Glomerular endothelial cell (primary cell): ENCODE measurements around the gene ZNF618. TPM values are rescaled to one million over a fixed set of nuclear protein-coding genes. Genes with fewer than 3 reads are reported as not detected.

Experiments used
- DNase-seq: peaks from one replicate; pipeline ENCODE4 v3.0.0-alpha.2; 2011; ENCODE audit warnings: low read depth, low spot score; ENCODE audit errors: extremely low read depth
- total RNA-seq: library from RNA; depleted of rRNA; stranded (reverse); fragments of >200 nt; gene quantifications from 2 replicates; pipeline ENCODE4 v1.2.3, GENCODE V29; 2015

The ZNF618 gene, protein sequence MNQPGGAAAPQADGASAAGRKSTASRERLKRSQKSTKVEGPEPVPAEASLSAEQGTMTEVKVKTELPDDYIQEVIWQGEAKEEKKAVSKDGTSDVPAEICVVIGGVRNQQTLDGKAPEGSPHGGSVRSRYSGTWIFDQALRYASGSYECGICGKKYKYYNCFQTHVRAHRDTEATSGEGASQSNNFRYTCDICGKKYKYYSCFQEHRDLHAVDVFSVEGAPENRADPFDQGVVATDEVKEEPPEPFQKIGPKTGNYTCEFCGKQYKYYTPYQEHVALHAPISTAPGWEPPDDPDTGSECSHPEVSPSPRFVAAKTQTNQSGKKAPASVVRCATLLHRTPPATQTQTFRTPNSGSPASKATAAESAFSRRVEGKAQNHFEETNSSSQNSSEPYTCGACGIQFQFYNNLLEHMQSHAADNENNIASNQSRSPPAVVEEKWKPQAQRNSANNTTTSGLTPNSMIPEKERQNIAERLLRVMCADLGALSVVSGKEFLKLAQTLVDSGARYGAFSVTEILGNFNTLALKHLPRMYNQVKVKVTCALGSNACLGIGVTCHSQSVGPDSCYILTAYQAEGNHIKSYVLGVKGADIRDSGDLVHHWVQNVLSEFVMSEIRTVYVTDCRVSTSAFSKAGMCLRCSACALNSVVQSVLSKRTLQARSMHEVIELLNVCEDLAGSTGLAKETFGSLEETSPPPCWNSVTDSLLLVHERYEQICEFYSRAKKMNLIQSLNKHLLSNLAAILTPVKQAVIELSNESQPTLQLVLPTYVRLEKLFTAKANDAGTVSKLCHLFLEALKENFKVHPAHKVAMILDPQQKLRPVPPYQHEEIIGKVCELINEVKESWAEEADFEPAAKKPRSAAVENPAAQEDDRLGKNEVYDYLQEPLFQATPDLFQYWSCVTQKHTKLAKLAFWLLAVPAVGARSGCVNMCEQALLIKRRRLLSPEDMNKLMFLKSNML
- total RNA-seq = 20.7 and 34.2 TPM in 2 replicates

- no peak for DNase-seq
These were observed at the start of gene ZNF618 for GRCh38 chr9:113876151-113876992. Gene ZNF618 (plus strand): TSS chr9:113876309. CDS start chr9:113876381, 72 bp downstream.

DNA sequence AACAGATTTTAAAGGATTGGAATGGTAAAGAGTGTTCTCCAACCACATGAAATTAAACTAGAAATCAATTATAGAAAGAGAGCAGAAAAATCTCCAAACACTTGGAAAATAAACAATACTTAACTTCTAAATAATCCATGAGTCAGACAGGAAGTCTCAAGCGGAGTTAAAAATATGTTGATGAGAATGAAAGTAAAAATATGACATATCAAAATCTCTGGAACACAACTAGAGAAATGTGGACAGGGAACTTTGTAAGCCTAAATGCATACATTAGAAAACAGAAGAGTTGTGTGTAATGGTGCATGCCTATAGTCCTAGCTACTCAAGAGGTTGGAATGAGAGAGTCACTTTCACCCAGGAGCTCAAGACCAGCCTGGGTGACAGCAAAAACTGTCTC, 47.9 kb upstream of the ZNF618 start:
- no peak for DNase-seq

DNA sequence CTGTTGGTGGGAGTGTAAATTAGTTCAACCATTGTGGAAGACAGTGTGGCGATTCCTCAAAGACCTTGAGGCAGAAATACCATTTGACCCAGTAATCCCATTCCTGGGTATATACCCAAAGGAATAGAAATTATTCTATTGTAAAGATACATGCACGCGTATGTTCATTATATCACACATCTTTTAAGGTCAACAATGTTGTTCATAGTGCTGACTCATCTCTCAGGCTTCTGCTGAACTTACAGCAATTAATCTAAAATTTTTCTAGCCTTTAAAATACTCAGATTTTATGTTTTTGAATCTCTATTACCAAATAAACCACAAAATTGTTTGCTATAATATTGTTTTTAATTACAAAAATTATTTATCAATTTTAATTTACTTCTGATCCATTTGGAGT, 38.8 kb upstream of the ZNF618 start:
- DNase-seq = no peak

- DNase-seq = no peak
These were observed 34.0 kb upstream of the ZNF618 start for GRCh38 chr9:113842086-113842485.

- DNase-seq = no peak
These were observed 31.6 kb upstream of the ZNF618 start for GRCh38 chr9:113844466-113844865.

DNA sequence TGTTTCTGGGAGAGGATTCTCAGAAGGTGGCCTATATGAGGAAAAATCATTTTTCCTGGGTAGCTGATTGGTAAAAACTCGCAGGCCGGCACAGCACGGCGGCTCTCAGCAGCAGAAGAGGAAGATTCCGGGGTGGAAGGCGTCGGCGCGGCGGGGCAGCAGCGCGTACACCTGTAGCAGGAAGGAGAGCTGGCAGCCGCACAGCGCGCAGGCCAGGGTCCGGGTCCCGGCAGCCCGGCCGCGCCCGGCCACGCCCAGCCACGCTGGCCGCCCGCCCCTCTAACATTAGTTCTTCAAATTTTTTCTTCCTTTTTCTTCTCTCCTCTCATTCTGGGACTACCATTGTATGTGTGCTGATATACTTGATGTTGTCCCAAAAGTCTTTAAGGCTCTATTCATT, 24.8 kb upstream of the ZNF618 start:
- no peak for DNase-seq

DNA sequence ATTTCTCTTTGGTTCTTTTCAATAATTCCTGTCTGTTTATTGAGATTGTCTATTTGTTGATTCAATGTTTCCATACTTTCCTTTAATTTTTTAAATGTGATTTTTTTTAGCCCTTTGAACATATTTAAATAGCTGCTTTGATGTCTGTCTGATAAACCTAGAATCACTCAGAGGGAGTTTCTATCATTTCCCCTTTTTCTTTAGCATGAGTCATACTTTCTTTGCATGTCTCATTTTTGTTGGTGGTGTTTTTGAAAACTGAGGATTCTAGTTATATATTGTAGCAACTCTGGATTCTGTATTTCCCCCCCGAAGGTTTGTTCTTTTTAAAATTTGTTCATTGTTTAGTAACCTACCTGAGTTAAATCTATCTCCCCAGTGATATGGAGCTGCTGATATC, 24.2 kb upstream of the ZNF618 start:
- no peak for DNase-seq

DNA sequence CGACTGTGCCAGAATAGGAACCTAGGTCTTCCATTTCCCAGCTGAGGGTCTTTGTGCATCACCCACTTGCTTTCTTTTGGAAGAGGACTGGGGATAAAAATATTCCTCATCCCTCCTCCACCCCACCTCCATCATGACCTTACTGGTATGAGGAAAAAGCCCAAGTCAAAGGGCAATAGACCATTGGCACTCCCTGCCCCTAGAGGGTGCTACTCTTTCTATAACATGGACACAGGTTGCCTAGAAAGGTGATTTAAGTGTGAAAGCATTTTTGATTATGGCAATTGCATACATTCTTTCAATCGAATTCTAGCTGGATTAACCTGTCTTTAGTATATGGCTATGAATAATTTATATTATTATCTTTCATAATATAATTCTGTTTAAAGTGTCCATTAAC, 22.8 kb upstream of the ZNF618 start:
- no peak for DNase-seq

GRCh38 chr9:113854310-113854709, 21.8 kb upstream of the ZNF618 start:
- no peak for DNase-seq

DNA sequence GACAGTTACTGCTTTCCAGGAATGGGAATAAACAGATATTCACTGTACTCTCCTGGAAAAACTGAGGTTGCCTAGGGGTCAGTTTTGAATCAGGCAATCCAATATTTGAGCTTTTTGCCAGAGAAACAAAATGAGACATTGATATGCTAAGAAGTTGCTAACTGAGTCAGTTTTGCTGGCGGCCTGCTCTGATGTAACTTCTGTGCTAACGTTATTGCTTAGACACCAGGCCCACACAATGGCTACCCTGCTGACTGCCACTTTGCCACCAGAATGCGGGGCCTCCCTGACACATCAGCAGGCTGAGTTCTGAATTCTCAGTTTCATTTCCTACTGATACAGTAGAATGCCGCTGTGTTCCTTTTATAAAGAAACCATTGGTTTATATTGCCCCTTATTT, 18.2 kb upstream of the ZNF618 start:
- DNase-seq = no peak

GRCh38 chr9:113858282-113858681, 17.8 kb upstream of the ZNF618 start:
- no peak for DNase-seq

DNA sequence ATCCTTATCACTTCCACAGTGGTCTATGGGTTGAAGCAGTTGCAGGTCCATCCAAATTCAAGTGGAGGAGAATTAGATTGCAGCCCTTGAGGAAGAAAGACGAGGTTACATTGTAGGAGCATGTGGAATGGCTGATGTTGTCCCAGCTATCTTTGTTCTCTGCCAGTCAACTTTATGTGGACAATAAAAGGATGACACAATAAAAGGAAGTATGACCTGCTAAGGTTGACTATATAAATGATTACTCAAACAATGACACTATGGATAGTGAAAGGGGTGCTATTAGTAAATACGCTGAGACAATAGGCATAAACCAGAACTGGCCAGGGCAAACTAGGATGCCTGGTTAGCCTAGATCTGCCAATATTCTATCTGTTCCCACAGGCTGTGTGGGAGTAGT, 12.8 kb upstream of the ZNF618 start:
- no peak for DNase-seq

DNA sequence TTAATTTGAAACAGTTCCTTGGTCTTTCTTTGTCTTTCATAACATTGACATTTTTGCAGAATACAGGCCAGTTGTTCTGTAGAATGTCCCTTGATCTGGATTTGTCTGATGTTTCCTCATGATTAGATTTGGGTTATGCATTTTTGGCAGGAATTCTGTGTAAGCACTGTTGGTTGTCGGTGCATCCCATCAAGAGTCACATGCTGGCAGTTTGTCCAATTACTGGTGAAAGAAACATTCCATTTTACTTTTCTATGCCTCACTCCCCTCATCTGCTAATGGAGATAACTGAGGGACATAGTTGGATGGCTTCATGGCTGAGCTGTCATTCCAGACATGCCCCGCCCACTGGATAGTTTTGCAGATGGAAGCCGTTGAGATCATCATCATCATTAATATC, 7.6 kb upstream of the ZNF618 start:
- DNase-seq = no peak

- no peak for DNase-seq
These were observed 3.5 kb upstream of the ZNF618 start for GRCh38 chr9:113872485-113873143.

- DNase-seq = no peak
These were observed 2.7 kb upstream of the ZNF618 start for GRCh38 chr9:113873446-113873845.

DNA sequence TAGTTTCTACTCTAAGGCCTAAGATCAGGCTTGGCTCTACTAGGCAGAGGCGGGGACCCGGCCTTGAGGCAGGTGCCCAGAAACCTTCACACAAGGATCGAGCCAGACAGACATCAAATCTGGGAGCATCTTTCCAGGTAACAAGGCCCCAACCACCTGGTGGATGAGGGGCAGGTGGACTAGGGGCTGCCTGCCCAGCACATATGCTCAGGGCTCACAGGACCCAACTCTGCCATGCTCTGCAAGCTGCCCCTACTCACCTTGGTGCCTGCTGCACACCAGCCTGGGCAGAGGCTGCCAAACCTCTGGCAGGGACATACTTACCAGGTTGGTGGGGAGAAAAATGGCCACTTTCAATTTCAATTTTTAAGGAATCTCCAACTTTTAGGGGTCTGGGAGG, 2.2 kb upstream of the ZNF618 start:
- DNase-seq = no peak

DNA sequence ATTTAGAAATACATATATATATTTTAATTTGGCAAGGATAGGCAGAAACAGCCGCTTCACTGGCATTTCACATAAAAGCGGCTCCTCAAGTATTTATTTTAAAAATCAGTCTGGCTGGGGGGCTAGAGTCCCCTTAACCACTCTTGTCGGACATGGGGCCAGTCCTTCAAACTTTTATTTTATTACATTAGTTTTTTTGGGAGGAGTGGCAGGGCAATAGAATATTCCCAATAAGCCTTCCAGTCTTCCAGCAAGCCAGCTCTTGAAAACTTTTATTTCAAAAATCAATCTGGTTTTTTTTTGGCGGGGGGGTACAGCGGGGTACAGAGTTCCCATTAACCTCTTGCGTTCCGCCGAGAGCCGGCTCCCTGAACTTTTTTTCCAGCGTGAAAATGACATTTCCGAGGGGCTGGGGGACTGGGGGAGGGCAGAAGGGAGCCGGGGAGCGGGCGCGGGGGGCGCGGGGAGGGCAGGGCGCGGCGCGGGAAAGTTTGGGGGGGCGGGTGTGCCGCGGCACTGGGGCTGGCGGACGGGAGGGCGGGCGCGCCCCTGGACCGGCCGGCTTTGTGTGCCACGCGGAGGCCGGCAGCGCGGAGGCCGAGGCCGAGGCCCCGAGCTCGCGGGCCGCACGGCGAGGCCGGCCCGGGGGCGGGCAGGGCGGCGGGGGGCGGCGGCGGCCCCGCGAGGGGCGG, 504 bp upstream of the ZNF618 start:
- DNase-seq = no peak

GRCh38 chr9:113876993-113877368, 872 bp downstream of the ZNF618 start:
- DNase-seq = no peak

- no peak for DNase-seq
These were observed 3.2 kb downstream of the ZNF618 start for GRCh38 chr9:113879318-113879717.

GRCh38 chr9:113879911-113880310, 3.8 kb downstream of the ZNF618 start:
- DNase-seq = peak; percentile 55
